Stomach (tissue), 4 donors: Measurements from ENCODE around the gene PAK6.

Experiments used
- EP300 ChIP-seq: sonication (generic); formaldehyde crosslinking; IDR thresholded peaks from one replicate; pipeline ENCODE4 v1.6.1; 2017; ENCODE audit warnings: antibody characterized with exemption
- POLR2A ChIP-seq, 4 donors: fragments of 450-650 bp; IDR thresholded peaks; one replicate each; pipeline ENCODE4 v1.6.1; 2016; ENCODE audit warnings: antibody characterized with exemption in 4 of 4, control low read depth in 2 of 4, mild to moderate bottlenecking in 1 of 4, moderate library complexity in 1 of 4
- POLR2AphosphoS5 ChIP-seq, 3 donors: sonication (generic); formaldehyde crosslinking; IDR thresholded peaks; one replicate each; pipeline ENCODE4 v1.6.1; 2016; ENCODE audit warnings: antibody characterized with exemption in 3 of 3
- TF ChIP-seq, protein P1 (sequence below), 7 experiments: fragments of 450-650 bp in 4 of 7; fragments of 200-600 bp in 3 of 7; sonication (generic) in 3 of 7; IDR thresholded peaks; one replicate each; pipeline ENCODE4 v1.5.1; 2016 to 2019; ENCODE audit warnings: antibody characterized with exemption in 7 of 7, control low read depth in 2 of 7, mild to moderate bottlenecking in 1 of 7

DNA sequence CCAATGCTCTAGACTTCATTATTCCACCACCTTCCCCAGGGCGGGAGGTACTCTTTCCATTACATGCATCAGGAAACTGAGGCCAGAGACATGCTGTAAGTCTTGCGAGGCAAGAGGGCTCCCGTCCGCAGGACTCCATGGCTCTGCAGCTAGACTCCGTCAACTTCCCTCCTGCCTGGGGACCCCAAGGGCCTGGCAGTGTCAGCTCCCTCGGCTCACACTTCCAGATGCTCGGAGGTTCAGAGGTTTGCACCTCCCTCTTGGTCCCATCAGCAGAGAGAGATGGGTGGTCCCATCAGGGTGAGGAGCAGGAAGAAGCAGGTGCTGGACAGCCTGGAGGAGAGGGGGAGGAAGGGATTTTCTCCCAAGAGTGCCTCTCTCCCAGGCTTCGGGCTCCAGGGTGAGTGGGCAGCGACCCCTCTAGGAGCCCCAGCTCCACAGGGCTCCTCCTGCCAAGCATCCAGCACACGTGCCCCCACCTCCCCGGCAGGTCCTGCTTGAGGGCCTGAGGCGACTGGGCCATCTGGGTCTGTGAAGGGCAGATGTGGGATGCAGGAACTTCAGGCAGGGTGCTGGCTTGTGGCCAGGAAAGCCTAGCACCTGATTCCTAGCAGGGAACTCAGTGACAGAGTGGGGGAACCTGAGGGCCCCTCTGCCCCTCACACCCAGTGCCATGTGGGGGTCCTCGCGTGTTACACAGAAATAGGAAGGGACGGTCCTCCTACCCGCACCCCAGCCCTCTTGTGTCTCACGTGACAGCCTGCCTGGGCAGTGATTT is 9.3 kb downstream of the PAK6 start:
- TF ChIP-seq POLR2A (IDR thresholded peaks at IDR 0.05): no peak
- TF ChIP-seq, protein P1, sequence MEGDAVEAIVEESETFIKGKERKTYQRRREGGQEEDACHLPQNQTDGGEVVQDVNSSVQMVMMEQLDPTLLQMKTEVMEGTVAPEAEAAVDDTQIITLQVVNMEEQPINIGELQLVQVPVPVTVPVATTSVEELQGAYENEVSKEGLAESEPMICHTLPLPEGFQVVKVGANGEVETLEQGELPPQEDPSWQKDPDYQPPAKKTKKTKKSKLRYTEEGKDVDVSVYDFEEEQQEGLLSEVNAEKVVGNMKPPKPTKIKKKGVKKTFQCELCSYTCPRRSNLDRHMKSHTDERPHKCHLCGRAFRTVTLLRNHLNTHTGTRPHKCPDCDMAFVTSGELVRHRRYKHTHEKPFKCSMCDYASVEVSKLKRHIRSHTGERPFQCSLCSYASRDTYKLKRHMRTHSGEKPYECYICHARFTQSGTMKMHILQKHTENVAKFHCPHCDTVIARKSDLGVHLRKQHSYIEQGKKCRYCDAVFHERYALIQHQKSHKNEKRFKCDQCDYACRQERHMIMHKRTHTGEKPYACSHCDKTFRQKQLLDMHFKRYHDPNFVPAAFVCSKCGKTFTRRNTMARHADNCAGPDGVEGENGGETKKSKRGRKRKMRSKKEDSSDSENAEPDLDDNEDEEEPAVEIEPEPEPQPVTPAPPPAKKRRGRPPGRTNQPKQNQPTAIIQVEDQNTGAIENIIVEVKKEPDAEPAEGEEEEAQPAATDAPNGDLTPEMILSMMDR (IDR thresholded peaks at IDR 0.05): no peak
- no peak for TF ChIP-seq EP300
- no peak for TF ChIP-seq POLR2AphosphoS5 (IDR thresholded peaks at IDR 0.05)
